NCI-H1694 (cell line): ENCODE data around the gene FSCN2.
A peak's percentile ranks its signal among the peaks of the same experiment; 100 is the strongest.

Experiments
- DNase-seq: peaks from one replicate; lab custom pipeline; 2025; lab: John Stamatoyannopoulos, UW

The FSCN2 gene

GRCh38 chr17:81527591-81528383 lies at the start of gene FSCN2:
FSCN2 (plus strand) TSS chr17:81528377; CDS start chr17:81528532, 155 bp downstream.
- no peak for DNase-seq

- DNase-seq: no peak
Observed at GRCh38 chr17:81479175-81480071, 48.8 kb upstream of the FSCN2 start.

- DNase-seq: no peak
Observed at GRCh38 chr17:81480140-81481072, 47.8 kb upstream of the FSCN2 start.

- DNase-seq: peak; percentile 35
Observed at GRCh38 chr17:81481073-81481799, 46.9 kb upstream of the FSCN2 start.

GRCh38 chr17:81481815-81482505 lies 46.2 kb upstream of the FSCN2 start:
- no peak for DNase-seq

- DNase-seq: peak; percentile 40
Observed at GRCh38 chr17:81482673-81483072, 45.5 kb upstream of the FSCN2 start.

GRCh38 chr17:81483085-81483861 lies 44.9 kb upstream of the FSCN2 start:
- no peak for DNase-seq

GRCh38 chr17:81483862-81484194 lies 44.3 kb upstream of the FSCN2 start:
- no peak for DNase-seq

- DNase-seq: peak; percentile 55
Observed at GRCh38 chr17:81484195-81484979, 43.8 kb upstream of the FSCN2 start.

GRCh38 chr17:81486199-81486810 lies 41.9 kb upstream of the FSCN2 start:
- no peak for DNase-seq

GRCh38 chr17:81487089-81487486 lies 41.1 kb upstream of the FSCN2 start:
- no peak for DNase-seq

- no peak for DNase-seq
Observed at GRCh38 chr17:81487487-81488275, 40.5 kb upstream of the FSCN2 start.

- DNase-seq: no peak
Observed at GRCh38 chr17:81488276-81488860, 39.8 kb upstream of the FSCN2 start.

- DNase-seq: no peak
Observed at GRCh38 chr17:81489012-81489997, 38.9 kb upstream of the FSCN2 start.

GRCh38 chr17:81489998-81490992 lies 37.9 kb upstream of the FSCN2 start:
- no peak for DNase-seq
